ENCODE data around the gene MTERF2. TPM values are rescaled to one million over a fixed set of nuclear protein-coding genes. Genes with fewer than 3 reads are reported as not detected.

The MTERF2 gene
- total RNA-seq, 3 donors from 2014 or later (not counting 1 experiment from before 2014, with no cell fraction given): 12.5 to 24.0 (median 15.1) TPM

GRCh38 chr12:106985479-106985878 is 1.5 kb downstream of the MTERF2 start:
- H3K9me3 Mint-ChIP-seq: no peaks in the 10 kb centered on the region

GRCh38 chr12:106984588-106985137 is 2.3 kb downstream of the MTERF2 start:
- Mint-ChIP-seq H3K9me3 (no peaks in the 10 kb centered on the region), H3K4me1 (peaks cover 24 to 50% of the 10 kb centered on the region in 2 donors), H3K27ac (peak overlapping the region; percentile 7 to 78), H3K27me3 (ENCODE audit: low read depth in 2 of 2) (no peaks in the 10 kb centered on the region), H3K4me3 (no peak overlapping the region), H3K36me3 (no peaks in the 10 kb centered on the region)
- DNase-seq: peak in 1 of 2 donors; percentile 26
- no peaks in the 10 kb centered on the region for H3K9me3 ChIP-seq (ENCODE audit: control insufficient read depth, insufficient read depth, low read length)
- peaks cover 2% of the 10 kb centered on the region for H3K36me3 ChIP-seq (ENCODE audit: control insufficient read depth, insufficient read depth, low read length)
- H3K4me3 ChIP-seq (ENCODE audit: low read length): no peak overlapping the region
- no peaks in the 10 kb centered on the region for H3K27me3 ChIP-seq (ENCODE audit: control insufficient read depth, insufficient read depth, low read length)
- no peak for TF ChIP-seq CTCF (IDR thresholded peaks at IDR 0.05)
- WGBS (ENCODE audit: insufficient coverage): 85% methylated on average over 6 of the region's 6 CpGs
- ATAC-seq: no peak
- H3K27ac ChIP-seq (ENCODE audit: low read length): no peak overlapping the region
- peaks cover 10% of the 10 kb centered on the region for H3K4me1 ChIP-seq (ENCODE audit: control insufficient read depth, insufficient read depth, low read length)
- intact Hi-C loops (cut with micrococcal nuclease): loop anchor here (10.0 kb wide), 1 partner anchor 110 kb away; the partner anchor contains the start of gene CRY1

More at GRCh38 chr12:106985479-106985878, 1.5 kb downstream of the MTERF2 start:
- over 99% methylated on average over 5 of the region's 5 CpGs for WGBS (ENCODE audit: insufficient coverage)
- H3K36me3 ChIP-seq (ENCODE audit: control insufficient read depth, insufficient read depth, low read length): peaks cover 2% of the 10 kb centered on the region
- ATAC-seq: no peak
- TF ChIP-seq CTCF (IDR thresholded peaks at IDR 0.05): no peak
- no peaks in the 10 kb centered on the region for H3K27me3 ChIP-seq (ENCODE audit: control insufficient read depth, insufficient read depth, low read length)
- intact Hi-C loops (cut with micrococcal nuclease): loop anchor here (10.0 kb wide), 1 partner anchor 109 kb away; the partner anchor contains the start of gene CRY1
- no peaks in the 10 kb centered on the region for H3K27me3 Mint-ChIP-seq (ENCODE audit: low read depth in 2 of 2)
- H3K4me3 Mint-ChIP-seq: peak overlapping the region; percentile 96
- DNase-seq: no peak
- no peak overlapping the region for H3K4me3 ChIP-seq (ENCODE audit: low read length)
- H3K36me3 Mint-ChIP-seq: no peaks in the 10 kb centered on the region
- H3K27ac ChIP-seq (ENCODE audit: low read length): no peak overlapping the region
- H3K4me1 ChIP-seq (ENCODE audit: control insufficient read depth, insufficient read depth, low read length): peaks cover 10% of the 10 kb centered on the region
- H3K9me3 ChIP-seq (ENCODE audit: control insufficient read depth, insufficient read depth, low read length): no peaks in the 10 kb centered on the region
- peak overlapping the region in 1 of 2 donors; percentile 97 for H3K27ac Mint-ChIP-seq
- H3K4me1 Mint-ChIP-seq: peaks cover 24 to 50% of the 10 kb centered on the region in 2 donors

- no peak overlapping the region for H3K27ac Mint-ChIP-seq
Measured at GRCh38 chr12:106982229-106982628, 4.7 kb downstream of the MTERF2 start.

More at GRCh38 chr12:106982229-106982628, 4.7 kb downstream of the MTERF2 start:
- WGBS (ENCODE audit: insufficient coverage): 100% methylated on average over 1 of the region's 1 CpG
- TF ChIP-seq CTCF (IDR thresholded peaks at IDR 0.05): no peak
- H3K4me1 ChIP-seq (ENCODE audit: control insufficient read depth, insufficient read depth, low read length): peaks cover 10% of the 10 kb centered on the region
- no peak overlapping the region for H3K27ac ChIP-seq (ENCODE audit: low read length)
- H3K27me3 ChIP-seq (ENCODE audit: control insufficient read depth, insufficient read depth, low read length): no peaks in the 10 kb centered on the region
- H3K27me3 Mint-ChIP-seq (ENCODE audit: low read depth in 2 of 2): no peaks in the 10 kb centered on the region
- no peak for DNase-seq
- no peak for ATAC-seq
- H3K4me1 Mint-ChIP-seq: peaks cover 18 to 43% of the 10 kb centered on the region in 2 donors
- H3K9me3 Mint-ChIP-seq: no peaks in the 10 kb centered on the region
- H3K4me3 ChIP-seq (ENCODE audit: low read length): no peak overlapping the region
- intact Hi-C loops (cut with micrococcal nuclease): loop anchor here (10.0 kb wide), 1 partner anchor 113 kb away; the partner anchor contains the start of gene CRY1
- H3K36me3 ChIP-seq (ENCODE audit: control insufficient read depth, insufficient read depth, low read length): peaks cover 9% of the 10 kb centered on the region
- H3K36me3 Mint-ChIP-seq: no peaks in the 10 kb centered on the region
- H3K9me3 ChIP-seq (ENCODE audit: control insufficient read depth, insufficient read depth, low read length): no peaks in the 10 kb centered on the region
- H3K4me3 Mint-ChIP-seq: no peak overlapping the region
